Ishikawa (cell line): ENCODE data around the gene CDCP2.

Experiments
- CEBPB ChIP-seq: IDR thresholded peaks from 2 replicates; pipeline ENCODE4 v1.6.1; 2012
- CREB1 ChIP-seq: IDR thresholded peaks from 2 replicates; pipeline ENCODE4 v1.6.1; 2012; ENCODE audit warnings: low read depth
- EGR1 ChIP-seq: IDR thresholded peaks from 2 replicates; pipeline ENCODE4 v1.6.1; 2012
- EP300 ChIP-seq: IDR thresholded peaks from 2 replicates; pipeline ENCODE4 v1.6.1; 2012; ENCODE audit warnings: borderline replicate concordance
- FOXM1 ChIP-seq: IDR thresholded peaks from 2 replicates; pipeline ENCODE4 v1.6.1; 2012; ENCODE audit warnings: low read depth, borderline replicate concordance
- NFIC ChIP-seq: IDR thresholded peaks from 2 replicates; pipeline ENCODE4 v1.6.1; 2012
- RAD21 ChIP-seq: IDR thresholded peaks from 2 replicates; pipeline ENCODE4 v1.6.1; 2012; ENCODE audit warnings: low read depth
- TAF1 ChIP-seq: IDR thresholded peaks from 2 replicates; pipeline ENCODE4 v1.6.1; 2012; ENCODE audit warnings: low read depth, mild to moderate bottlenecking
- TCF12 ChIP-seq: IDR thresholded peaks from 2 replicates; pipeline ENCODE4 v1.6.1; 2012; ENCODE audit warnings: low read depth
- TEAD4 ChIP-seq: IDR thresholded peaks from 2 replicates; pipeline ENCODE4 v1.6.1; 2012
- USF1 ChIP-seq: IDR thresholded peaks from 2 replicates; pipeline ENCODE4 v1.6.1; 2012
- YY1 ChIP-seq: IDR thresholded peaks from 2 replicates; pipeline ENCODE4 v1.6.1; 2012; ENCODE audit warnings: low read depth
- ZBTB7A ChIP-seq: IDR thresholded peaks from 2 replicates; pipeline ENCODE4 v1.6.1; 2012; ENCODE audit warnings: low read depth
- TF ChIP-seq, protein P1 (sequence below): IDR thresholded peaks from 2 replicates; pipeline ENCODE4 v1.6.1; 2012; ENCODE audit warnings: low read depth, mild to moderate bottlenecking
- TF ChIP-seq, protein P2 (sequence below): IDR thresholded peaks from 2 replicates; pipeline ENCODE4 v1.6.1; 2012

Gene CDCP2

GRCh38 chr1:54134295-54134694 is 18.5 kb downstream of the CDCP2 start:
- no peak for TF ChIP-seq USF1
- no peak for TF ChIP-seq ZBTB7A
- no peak for TF ChIP-seq EP300
- TF ChIP-seq TEAD4 = no peak
- no peak for TF ChIP-seq EGR1
- TF ChIP-seq, protein P1, sequence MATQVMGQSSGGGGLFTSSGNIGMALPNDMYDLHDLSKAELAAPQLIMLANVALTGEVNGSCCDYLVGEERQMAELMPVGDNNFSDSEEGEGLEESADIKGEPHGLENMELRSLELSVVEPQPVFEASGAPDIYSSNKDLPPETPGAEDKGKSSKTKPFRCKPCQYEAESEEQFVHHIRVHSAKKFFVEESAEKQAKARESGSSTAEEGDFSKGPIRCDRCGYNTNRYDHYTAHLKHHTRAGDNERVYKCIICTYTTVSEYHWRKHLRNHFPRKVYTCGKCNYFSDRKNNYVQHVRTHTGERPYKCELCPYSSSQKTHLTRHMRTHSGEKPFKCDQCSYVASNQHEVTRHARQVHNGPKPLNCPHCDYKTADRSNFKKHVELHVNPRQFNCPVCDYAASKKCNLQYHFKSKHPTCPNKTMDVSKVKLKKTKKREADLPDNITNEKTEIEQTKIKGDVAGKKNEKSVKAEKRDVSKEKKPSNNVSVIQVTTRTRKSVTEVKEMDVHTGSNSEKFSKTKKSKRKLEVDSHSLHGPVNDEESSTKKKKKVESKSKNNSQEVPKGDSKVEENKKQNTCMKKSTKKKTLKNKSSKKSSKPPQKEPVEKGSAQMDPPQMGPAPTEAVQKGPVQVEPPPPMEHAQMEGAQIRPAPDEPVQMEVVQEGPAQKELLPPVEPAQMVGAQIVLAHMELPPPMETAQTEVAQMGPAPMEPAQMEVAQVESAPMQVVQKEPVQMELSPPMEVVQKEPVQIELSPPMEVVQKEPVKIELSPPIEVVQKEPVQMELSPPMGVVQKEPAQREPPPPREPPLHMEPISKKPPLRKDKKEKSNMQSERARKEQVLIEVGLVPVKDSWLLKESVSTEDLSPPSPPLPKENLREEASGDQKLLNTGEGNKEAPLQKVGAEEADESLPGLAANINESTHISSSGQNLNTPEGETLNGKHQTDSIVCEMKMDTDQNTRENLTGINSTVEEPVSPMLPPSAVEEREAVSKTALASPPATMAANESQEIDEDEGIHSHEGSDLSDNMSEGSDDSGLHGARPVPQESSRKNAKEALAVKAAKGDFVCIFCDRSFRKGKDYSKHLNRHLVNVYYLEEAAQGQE = no peak
- TF ChIP-seq CEBPB = no peak

- TF ChIP-seq, protein P2, sequence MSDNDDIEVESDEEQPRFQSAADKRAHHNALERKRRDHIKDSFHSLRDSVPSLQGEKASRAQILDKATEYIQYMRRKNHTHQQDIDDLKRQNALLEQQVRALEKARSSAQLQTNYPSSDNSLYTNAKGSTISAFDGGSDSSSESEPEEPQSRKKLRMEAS = no peak
- TF ChIP-seq TCF12 = no peak
- no peak for TF ChIP-seq YY1
- no peak for TF ChIP-seq NFIC
- no peak for TF ChIP-seq RAD21
- TF ChIP-seq, protein P1 = no peak
These were observed 20.3 kb downstream of the CDCP2 start for GRCh38 chr1:54132495-54132894.

DNA sequence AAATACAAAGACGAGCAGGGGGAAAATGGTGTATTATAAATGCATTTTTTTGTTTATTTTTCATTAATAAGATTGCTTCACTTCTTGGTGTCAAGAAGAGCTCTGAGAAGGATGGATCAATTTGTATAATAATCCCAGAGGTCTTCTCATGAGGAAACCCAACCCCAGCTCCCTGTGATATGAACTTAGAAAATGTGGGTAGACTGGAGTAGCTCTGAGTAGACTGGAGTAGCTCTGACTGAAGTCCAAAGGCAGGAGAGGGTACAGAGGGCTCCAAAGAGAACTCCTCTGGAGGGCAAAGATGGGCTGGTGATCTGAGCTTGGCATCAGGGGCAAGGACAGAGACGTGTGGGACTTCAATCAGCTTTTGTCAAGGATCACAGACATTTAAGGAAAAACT is 21.4 kb downstream of the CDCP2 start:
- no peak for TF ChIP-seq CREB1
- TF ChIP-seq, protein P2 = no peak
- TF ChIP-seq ZBTB7A = no peak
- TF ChIP-seq FOXM1 = no peak
- TF ChIP-seq TAF1 = no peak
- TF ChIP-seq TCF12 = no peak
- TF ChIP-seq EP300 = no peak

DNA sequence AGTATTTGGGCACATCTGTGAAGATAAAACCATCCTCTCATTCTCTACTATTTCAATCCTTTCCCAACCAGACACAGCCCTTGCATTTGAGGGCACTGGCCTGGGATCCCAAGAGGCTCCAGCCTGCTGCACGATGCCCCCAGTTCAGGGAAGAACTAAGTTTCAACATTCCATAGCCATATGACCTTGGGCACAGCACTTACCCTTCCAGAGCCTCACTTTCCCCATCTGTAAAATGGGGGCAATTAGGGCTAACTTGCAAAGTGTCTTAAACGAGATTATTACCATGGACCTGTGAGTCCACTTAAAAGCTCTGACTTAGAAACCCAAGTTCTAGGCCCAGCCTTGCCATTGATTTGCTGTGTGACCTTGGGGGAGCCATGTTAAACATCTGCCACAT is 22.9 kb downstream of the CDCP2 start:
- no peak for TF ChIP-seq NFIC

GRCh38 chr1:54127594-54128300 is 25.1 kb downstream of the CDCP2 start:
- TF ChIP-seq TCF12 = no peak
- no peak for TF ChIP-seq ZBTB7A
- TF ChIP-seq FOXM1 = no peak
- TF ChIP-seq NFIC = no peak
- TF ChIP-seq RAD21 = no peak
- no peak for TF ChIP-seq USF1
- no peak for TF ChIP-seq TAF1
- no peak for TF ChIP-seq YY1
- TF ChIP-seq, protein P2 = no peak
- no peak for TF ChIP-seq EP300
- no peak for TF ChIP-seq TEAD4
- no peak for TF ChIP-seq CEBPB
- TF ChIP-seq CREB1 = no peak
- TF ChIP-seq, protein P1 = no peak
- no peak for TF ChIP-seq EGR1
